Fibroblast of skin of scalp (primary cell): ENCODE results near the gene VASN.
"Not testable (repeated sequence)": the region's sequence is repeated elsewhere in the genome, so short reads cannot be mapped to it uniquely, and the experiment has no call there.

Experiments used
- DNase-seq: peaks from one replicate; pipeline ENCODE4 v3.0.0-alpha.2; 2013

Gene VASN

DNA sequence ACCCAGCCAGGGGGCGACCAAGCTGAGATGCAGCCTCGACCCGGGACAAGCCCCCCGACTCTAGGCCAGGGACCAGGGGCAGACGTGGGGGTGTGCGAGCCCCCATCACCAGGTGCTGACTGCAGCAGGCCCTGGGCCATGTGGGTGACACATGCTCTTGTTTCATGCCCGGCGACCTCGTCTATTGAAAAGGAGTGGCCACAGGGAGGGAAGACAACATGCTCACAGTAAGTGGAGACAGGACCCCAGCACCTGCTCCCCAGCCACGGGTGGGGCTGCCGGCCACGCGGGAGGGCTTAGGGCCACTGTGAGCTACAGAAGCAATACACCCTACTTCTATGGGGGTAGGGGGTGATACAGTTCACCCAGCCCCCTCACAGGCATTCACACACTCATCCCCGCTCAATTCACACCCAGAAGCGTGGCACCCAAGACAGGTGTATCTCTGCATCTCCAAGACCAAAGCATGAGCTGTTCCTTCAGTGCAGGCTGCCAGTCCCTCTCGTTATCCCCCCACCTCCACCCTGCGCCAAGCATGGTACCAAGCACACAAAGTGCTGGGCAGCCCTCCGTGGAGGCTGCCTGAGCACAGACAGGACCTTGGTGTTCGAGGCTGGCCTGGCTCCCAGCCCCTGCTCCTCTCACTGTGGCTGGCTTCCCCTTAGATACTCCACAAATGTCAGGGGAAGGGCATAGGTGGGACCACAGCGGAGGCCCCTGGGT is 13.6 kb downstream of the VASN start:
- no peak for DNase-seq

DNA sequence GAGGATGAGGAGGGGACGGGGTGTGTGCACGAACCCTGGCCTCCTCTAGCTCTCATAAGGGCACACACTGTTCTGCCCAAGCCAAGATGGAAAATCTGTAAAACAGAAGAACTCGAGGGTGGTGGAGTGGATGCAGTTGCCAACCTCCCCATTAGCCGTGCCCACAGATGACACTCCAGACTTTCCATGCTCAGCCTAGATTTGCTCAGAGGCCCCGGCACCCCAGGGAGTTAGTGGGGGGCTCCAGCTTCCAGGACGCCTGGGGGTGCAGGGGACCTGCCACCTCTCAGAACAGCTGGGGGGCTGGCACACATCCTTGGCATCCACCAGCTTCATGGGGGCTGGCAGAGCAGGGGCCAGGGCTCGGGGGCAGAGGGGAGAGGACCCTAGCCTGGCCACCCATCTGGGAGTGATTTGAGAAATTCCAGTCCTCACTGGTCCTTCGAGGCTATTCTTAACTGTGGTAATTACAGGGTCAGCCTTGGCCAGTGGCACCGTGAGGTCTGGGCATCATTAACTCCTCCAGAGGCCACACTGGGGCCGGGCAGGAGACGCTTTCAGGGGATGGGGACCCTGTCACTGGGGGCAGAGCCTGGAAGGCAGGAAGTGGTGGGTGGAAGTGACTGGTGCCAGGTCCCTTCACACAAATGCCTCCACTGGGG is 14.3 kb downstream of the VASN start:
- DNase-seq, result no peak

DNA sequence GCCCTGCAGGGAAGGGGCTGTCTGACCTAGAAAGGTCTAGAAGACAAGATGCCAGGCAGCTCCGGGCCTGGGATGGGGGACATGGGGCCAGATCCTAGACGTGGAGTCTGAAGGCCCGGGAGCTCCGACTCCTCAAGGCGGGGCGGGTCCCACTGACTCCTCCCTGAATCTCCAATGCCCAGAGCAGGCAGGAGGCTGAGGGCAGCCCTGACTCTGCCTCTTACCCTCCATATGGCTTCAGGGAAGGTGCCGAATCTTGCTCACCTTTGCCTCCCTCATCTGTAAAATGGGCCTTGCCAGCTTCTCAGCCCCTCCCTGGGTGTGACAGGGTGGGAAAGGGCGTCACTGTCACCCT is 14.8 kb downstream of the VASN start:
- DNase-seq, result peak; percentile 65

DNA sequence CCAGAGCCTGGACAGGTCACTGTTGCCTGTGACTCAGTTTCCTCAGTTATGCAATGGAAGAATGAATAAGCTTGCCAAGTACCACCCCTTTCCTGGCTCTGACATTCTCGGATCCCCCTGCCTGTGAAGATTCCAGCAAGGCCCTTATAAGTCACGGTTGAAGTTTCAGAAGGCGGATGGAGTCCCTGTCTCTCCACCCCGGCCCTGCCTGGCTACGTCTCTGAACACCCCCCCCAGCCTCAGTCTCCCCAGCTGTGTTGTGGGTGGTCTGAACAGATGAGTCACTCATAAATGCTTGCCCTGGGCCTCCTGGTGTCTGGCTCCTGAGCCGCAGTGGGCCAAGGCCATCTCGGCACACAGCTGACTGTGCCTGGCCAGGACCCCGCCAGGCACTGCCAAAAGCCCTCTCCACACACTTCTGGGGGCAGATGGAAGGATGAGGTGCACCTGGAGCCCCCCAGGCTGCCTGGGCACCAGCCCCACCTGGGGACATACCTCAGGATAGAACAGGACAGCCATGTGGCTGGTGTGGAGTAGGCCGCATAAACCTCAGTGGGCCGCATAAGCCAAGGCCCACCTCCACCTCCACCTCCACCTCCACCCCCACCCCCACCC is 15.4 kb downstream of the VASN start:
- DNase-seq, result peak; percentile 56

DNA sequence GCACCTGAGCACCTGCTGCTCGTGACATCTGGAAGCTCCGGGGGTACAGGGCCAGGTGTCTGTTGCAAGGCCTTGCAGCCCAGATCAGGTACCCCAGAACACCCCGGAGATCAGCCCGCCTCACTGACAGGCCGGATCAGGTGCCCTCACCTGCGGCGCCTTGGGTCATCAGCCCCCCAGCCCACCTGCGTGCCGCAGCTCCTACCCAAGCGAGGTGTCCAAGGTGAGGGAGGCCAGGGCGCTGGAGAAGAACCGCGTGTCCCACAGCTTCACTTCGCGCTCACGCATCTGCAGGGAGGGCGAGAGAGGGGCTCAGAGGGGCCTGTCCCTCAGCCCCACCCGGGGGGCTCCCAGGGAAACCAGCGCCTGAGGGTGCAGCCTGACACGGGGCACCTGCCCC is 16.1 kb downstream of the VASN start:
- no peak for DNase-seq

DNA sequence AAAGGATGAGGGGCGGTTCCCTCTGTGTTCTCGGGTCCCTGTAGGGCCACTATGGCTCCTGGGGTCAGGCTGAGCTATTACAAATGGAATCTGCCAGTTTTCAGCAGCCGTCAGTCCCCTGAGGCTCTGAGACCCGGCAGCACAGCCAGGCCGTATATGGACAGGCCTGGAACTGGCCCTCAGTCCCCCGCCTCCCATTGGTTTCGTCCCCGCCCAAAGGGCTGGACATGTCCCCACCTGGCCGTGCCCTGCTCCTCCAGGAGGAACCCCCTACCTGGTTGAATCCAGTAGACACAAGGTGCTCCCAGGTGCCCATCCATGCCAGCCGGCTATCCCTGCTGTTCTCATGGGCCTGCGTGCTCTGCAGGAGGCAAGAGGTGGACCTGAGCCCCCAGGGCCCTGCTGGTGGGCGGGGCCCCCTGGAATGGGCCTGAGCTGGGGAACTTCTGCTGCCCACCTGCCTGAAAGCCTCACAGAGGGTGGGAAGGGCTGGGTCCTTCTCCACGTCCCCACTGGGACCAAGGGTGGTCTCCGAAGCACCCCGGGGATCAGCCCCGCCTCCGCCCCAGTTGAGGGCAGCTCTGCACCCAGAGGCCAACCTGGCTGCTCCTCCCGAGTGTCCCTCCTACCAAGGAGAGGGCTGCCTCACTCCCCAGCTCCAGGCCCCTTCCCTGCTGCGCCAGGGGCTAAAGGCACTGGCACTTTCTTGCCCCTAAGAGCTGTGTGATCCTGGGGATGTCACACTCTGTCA is 16.8 kb downstream of the VASN start:
- peak; percentile 90 for DNase-seq

DNA sequence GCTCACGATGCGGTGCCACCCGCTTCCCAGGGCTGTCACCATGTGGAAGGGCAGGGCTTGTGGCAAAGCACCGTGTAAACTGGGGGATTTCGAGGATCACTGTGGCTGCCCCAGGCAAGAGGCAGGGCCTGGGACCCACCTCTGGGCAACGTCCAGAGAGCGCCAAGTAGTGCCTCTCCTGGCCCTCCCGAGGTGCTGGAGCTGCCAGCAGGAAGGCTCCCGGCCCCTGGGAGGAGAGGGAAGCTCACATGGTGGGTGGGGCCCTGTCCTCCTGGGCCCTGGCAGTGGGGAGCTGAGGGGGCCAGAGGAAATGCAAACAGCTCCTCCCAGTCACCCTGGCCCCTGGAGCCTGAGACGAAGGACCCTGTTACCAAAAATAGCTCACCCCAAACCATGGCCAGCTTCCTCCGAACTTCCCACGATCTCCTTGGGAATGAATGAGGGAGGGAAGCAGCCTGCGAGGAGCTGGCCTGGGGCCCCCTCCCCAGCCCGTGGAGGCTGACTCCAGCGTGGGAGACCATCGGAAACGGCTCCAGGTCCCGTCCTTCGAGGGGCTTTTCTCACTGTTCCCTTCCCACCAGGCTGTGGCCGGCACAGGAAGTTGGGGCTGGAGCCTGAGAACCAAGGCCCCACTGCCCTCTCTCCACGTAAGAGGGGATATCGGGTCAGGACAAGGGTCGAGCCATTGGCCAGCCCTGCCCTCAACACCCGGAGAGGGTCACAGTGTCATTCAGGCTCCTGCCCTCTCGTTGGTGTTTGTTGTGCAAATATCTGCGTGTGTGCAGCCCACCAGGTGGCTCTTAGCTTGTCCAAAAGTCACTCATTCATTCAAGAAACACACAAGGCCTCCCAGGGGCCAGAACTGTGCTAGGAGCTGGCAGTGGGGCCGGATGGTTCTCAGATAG is 17.7 kb downstream of the VASN start:
- peak; percentile 49 for DNase-seq

DNA sequence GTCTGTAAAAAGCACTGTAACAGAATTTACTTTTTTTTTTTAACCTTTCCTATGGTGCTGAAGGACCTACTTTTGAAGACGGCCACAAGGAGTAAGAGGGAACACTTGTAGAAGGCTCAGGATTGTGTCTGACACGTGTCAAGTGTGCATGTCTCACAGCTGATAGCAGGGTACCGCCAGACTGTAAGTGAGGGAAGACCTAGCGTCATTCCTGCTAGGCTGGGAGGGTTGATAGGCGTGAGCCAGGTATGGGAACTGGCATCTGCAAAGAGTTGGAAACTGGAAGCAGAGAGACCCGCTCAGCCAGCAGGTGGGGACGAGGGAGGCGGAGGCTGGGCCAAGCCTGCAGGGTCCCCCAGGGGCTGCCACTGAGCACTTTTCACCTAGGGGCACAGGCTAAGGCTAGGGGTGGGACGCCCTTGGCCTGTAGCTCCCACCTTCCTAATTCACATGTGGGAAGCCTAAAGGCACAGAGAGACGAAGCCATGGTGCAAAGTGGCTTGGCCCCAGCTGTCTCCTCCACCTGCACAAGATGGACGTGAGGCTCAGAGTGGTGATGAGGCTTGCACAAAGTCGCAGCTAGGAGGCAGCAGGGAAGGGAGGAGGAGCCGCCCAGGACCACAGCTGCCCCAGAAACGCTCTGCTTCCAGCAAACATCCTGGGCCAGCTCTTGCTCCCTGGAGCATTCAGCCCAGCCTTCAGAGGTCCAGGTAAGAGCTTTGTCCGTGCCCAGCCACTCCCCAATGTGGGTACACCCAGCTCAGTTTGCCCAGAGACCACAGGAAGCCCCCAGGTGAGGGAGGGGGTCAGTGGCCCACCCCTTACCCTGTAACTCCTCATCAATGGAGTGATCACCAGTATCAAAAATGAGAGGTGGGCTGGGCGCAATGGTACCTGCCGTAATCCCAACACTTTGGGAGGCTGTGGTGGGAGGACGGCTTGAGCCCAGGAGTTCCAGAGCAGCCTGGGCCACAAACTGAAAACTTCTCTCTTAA is 18.9 kb downstream of the VASN start:
- DNase-seq, result no peak

DNA sequence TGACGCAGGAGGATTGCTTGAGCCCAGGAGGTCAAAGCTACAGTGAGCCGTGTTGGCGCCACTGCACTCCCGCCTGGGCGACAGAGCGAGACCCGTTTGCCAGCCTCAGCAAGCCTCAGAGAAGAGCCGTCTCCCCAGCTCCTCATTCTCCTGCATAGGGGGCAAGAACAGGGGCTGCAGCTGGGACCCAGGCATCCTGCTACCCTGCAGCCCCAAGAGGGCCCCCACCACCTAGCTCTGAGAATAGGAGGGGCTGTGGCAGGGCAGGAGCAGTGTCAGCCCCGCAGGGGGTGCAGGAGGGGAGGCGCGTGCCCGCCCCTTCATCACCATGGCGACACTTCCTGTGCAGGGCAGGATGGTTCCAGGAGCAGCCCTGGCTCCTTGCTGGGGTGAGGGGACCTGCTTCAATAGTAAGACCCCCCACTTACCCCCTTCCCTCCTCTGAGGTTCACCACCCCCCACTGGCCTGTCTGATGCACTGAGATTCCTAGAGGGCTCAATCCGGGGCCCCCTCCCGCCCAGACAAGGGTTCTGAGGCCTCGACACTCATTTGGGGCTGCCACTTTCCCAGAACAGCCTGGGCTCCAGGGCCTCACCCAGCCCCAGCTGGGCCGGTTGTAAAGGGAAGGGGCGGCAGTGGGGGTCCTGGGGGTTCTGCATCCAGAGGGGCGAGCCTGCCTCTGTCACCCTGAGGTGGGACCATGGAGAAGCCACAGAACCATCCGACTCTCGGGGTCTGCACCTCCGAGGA is 20.2 kb downstream of the VASN start:
- DNase-seq, result peak; percentile 60

DNA sequence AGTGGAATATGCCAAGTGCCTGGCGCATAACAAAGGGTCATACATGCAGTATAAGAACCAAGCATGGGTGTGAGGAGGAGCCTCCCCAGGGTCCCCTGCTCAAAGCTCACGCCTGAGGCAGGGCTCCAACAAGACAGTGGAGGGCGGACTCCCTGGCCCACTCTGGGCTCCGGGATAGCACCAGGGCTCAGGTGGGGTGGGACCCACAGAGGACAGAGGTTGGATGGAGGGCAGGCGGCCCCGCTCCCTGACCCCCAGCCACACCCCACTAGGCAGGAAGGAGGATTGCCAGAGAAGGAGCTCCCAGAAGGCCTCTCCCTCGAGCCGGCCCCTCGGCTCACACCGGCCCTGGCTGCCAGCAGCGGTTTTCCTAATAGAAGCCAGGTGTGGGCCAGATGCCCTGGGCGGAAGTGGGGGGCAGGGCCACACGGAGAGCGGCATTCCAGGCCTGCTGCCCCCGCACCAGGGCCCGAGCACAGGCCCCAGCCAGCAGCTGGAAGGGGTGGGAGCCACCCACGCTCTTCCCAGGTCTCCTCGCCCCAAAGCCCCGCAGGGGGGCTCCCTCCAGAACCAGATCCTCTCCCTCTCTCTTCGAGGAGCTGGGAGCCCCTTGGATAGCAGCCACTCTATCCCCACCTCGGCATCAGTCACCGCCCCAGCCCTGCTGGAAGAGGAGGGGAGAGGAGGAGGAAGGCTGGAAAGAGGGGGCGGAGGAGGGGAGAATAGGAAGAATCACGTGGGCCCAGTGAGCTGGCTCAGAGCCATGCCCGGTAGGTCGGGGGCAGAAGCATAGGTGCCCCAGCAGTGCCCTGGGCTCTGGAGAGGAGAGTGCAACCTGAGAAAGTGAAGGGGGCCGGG is 21.0 kb downstream of the VASN start:
- peak; percentile 92 for DNase-seq

DNA sequence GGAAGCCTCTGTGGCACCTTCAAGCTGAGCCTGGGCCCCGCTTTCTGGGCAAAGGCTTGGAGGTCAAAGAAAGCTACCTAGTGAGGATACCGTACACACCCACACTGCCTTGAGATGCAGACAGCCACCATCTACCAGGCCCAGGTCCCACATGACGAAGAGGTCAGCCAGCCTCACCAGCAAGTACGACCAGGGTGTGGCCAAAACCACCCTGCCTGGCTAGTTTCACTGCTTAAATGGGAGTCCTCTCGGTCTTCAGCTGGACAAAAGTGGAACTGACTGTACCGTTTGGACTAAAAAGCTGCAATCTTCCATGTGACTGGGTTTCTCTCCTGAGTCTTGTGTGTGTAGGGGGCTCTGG is 21.6 kb downstream of the VASN start:
- no peak for DNase-seq

DNA sequence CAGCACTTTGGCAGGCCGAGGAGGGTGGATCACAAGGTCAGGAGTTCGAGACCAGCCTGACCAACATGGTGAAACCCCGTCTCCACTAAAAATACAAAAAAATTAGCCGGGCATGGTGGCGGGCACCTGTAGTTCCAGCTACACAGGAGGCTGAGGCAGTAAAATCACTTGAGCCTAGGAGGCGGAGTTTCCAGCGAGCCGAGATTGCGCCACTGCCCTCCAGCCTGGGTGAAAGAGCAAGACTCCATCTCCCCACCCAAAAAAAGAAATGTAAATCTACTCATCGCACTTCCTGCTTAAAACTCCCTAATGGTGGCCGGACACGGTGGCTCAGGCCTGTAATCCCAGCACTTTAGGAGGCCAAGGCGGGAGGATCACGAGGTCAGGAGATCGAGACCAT is 22.2 kb downstream of the VASN start:
- DNase-seq, result not testable (repeated sequence)

DNA sequence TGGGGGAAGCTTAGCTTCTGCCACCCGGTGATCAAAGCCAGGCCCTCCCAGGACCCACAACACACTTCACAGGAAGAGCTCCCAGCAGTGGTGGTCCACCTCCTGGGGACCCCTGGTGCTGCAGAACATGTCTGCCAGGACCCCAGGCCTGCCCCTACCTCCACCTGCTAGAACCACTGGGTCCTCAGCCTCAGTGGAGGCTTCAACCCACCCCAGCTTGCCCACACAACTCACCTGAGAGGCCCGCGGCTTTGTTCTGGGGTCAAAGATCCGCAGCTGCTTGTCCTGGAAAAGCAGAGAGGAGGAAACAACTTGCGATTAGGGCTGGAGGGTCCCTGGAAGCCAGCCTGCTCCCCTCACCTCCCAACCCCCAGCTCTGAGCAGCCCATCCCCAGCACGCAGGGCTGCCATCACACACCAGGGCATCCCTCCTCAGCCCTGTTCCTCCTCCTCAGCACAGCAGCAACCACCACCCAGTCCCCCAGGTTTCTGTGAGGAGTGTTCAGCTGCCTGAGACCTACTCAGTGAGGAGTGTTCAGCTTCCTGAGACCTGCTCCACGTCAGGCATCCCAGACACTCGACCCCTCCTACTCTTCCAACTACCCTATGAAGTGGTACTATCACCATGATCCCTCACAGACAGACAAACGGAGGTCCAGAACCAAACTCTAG is 23.5 kb downstream of the VASN start:
- DNase-seq, result no peak

DNA sequence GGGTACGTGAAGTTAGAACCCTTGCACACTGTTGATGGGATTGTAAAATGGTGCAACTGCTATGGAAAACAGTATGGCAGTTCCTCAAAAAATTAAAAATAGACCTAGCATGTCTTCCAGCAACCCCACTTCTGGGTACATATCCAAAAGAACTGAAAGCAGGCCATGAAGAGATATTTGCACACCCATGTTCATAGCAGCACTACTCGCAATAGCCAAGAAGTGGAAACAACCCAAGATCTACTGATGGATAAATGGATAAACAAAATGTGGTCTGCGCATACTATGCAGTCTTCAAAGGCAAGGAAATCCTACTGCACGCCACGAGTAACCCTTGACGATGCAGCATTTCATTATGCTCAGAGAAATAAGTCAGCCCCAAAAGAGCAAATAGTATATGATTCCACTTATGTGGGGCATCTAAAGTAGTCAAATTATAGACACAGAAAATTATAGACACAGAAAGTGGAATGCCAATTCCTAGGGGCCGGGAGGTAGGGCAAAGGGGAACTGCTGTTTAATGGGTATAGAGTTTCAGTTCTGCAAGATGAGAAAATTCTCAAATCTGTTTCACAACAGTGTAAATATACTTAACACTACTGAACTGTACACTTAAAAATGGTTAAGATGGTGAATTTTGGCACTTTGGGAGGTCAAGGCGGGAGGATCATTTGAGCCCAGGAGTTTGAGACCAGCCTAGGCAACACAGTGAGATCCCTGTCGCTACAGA is 27.5 kb downstream of the VASN start:
- DNase-seq, result no peak

DNA sequence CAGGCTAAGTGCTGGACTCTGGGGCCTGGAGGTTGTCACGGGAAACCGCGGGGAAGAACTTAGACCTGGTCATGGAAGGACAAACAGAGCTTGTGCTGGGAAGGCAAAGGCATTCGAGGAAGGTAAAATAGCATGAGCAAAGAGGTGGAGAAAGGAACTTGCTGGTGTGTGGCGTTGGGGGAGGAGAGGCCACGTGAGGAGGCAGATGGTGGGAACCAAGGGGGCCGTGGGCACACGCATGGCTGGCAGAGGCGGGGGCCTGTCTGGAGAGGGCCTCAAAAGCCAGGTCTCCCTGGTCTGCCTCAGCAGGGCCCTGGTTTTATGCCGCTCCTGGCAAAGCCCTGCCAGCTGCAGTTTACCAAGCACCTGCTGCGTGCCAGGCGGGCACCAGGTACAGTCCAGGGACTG is 29.4 kb downstream of the VASN start:
- DNase-seq, result no peak

DNA sequence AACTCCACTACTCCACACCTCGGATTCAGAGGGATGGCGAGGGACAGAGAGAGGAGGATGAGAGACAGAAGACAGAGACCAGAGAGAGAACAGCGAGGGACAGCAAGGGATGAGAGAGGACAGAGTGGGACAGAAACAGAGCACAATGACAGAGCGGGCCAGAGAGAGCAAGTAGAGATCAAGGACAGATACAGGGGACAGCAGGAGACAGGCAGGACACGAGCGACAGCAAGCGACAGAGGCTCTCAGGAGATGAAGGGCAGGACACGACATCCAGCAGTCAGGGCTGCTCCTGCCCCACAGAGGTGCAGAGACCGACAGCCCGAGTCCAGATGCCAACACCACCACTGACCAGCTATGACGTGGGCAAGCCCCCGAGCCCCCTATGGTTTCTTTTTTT is 29.9 kb downstream of the VASN start:
- DNase-seq, result no peak

DNA sequence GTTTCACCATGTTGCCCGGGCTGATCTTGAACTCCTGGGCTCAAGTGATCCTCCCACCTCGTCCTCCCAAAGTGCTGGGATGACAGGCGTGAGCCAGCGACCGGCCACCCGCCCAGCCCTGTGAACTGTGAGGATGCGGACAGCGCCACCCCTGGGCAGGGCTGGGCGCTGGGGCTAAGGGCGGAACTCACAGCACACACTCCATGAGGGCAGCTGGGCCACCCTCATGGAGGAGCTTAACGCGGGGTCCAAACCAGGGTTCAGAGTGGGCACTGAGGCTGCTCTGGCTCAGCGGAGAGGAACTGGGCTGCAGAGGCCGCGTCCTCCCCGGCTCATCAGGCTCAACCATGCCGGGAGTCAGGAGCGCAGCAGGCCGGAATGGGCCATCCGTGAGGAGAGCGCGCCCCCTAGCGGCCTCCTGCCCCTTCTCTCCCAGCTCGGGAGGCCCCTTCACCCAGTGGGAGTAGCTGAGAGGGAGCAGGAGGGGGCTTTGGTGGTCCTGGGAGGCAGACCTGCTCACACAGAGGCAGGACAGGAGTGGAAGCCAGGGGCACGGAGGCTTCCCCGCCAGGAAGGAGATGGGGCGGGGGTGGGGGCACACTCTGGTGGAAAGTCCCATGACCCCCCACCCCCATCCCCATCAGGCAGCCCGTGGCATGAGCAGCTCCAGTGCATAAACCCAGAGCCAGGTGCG is 30.9 kb downstream of the VASN start:
- peak; percentile 76 for DNase-seq
